Measurements from ENCODE around the gene ACTR3C. TPM values are rescaled to one million over a fixed set of nuclear protein-coding genes. Genes with fewer than 3 reads are reported as not detected.
"Not testable (repeated sequence)": the region's sequence is repeated elsewhere in the genome, so short reads cannot be mapped to it uniquely, and the experiment has no call there.

Gene ACTR3C
- total and polyA plus RNA-seq, 10 of the 15 experiments (the other 5 are each of a cell fraction or from before 2014, with no cell fraction given), result 2.0 to 10.2 (median 6.3) TPM

DNA sequence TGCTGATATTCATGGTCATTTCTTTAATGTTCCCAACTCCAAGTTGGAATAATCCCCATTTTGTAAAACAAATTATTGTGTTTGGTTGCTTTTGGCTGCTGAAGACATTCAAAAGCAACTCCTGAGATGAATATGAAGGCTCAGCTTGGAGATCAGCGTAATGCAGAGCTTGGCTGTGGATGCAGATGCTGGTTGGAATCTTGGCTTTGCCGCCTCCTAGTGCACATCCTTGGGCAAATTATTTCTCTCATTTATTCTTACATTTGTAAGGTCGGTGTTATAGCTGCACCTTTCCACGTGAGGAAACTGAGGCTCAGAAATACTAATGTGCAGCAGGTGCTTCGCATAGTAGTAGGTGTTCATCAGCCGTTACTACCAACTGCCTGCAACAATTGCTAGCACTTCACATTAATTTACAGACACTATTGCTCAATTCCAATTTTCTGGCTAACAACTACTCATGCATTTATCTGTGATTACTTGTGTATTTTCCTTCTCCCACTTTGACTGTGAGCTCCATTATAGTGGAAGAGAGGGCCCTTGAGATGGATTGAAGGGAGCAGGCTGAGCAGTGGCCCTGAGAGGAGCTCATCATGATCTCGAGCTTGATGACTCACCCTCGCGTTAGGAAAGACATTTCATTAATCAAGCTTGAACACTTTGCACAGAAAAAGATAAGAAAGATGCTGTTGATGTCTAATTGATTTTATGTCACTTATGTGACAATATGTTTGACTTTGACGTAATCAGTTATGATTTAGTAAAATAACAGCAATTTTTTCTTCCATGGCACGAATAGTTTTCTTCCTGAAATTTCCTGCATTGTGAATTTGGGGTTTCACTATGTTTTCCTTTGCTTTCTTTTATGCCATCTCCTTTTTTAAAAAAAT is 101.0 kb downstream of the ACTR3C start:
- H3K36me3 ChIP-seq (ENCODE audit: control insufficient read depth in 2 of 2, insufficient read depth in 2 of 2, low read length in 1 of 2); DNase-seq (ENCODE audit: low read depth, low spot score); H3K27ac ChIP-seq (ENCODE audit: control insufficient read depth, insufficient read depth); H3K4me3 ChIP-seq; H3K4me1 ChIP-seq (ENCODE audit: control insufficient read depth, insufficient read depth, low read length); H3K27me3 ChIP-seq (replicated peaks in 1 of 2; ENCODE audit: control insufficient read depth in 2 of 2, insufficient read depth in 2 of 2, low read length in 1 of 2); POLR2A ChIA-PET; RAD21 ChIA-PET (ENCODE audit: unreplicated experiment); H4K20me1 ChIP-seq (ENCODE audit: control insufficient read depth, insufficient read depth); intact Hi-C loops (cut with micrococcal nuclease; ENCODE audit: unreplicated experiment); H3K4me2 ChIP-seq (ENCODE audit: control insufficient read depth, insufficient read depth); CTCF ChIA-PET; FAIRE-seq; ATAC-seq; H3K9ac ChIP-seq (ENCODE audit: control insufficient read depth, insufficient read depth, low read length); BruUV-seq (replicated peaks); SMC1A ChIA-PET (ENCODE audit: uncharacterized antibody, unreplicated experiment); H3K9me3 ChIP-seq (replicated peaks; ENCODE audit: control insufficient read depth, insufficient read depth, low read length); H3K79me2 ChIP-seq (ENCODE audit: control insufficient read depth, insufficient read depth, low read length); H2AFZ ChIP-seq (ENCODE audit: control insufficient read depth, low read depth, low read length); in situ Hi-C loops (cut with MboI): not testable (repeated sequence)
- WGBS (ENCODE audit: insufficient coverage, insufficient replicate concordance, low lambda C conversion rate, missing lambda C conversion rate), result 51% methylated on average over 10 of the region's 11 CpGs

GRCh38 chr7:150220673-150221181 is 102.6 kb downstream of the ACTR3C start:
- in situ Hi-C loops (cut with MboI); H3K4me1 ChIP-seq (ENCODE audit: control insufficient read depth, insufficient read depth, low read length); H3K9me3 ChIP-seq (replicated peaks; ENCODE audit: control insufficient read depth, insufficient read depth, low read length); H3K36me3 ChIP-seq (ENCODE audit: control insufficient read depth in 2 of 2, insufficient read depth in 2 of 2, low read length in 1 of 2); FAIRE-seq; H3K9ac ChIP-seq (ENCODE audit: control insufficient read depth, insufficient read depth, low read length); H3K27ac ChIP-seq (ENCODE audit: control insufficient read depth, insufficient read depth); SMC1A ChIA-PET (ENCODE audit: uncharacterized antibody, unreplicated experiment); H4K20me1 ChIP-seq (ENCODE audit: control insufficient read depth, insufficient read depth); ATAC-seq; H3K4me3 ChIP-seq; H3K4me2 ChIP-seq (ENCODE audit: control insufficient read depth, insufficient read depth); BruUV-seq (replicated peaks); RAD21 ChIA-PET (ENCODE audit: unreplicated experiment); H3K79me2 ChIP-seq (ENCODE audit: control insufficient read depth, insufficient read depth, low read length); intact Hi-C loops (cut with micrococcal nuclease; ENCODE audit: unreplicated experiment); H2AFZ ChIP-seq (ENCODE audit: control insufficient read depth, low read depth, low read length); CTCF ChIA-PET; DNase-seq (ENCODE audit: low read depth, low spot score); POLR2A ChIA-PET; H3K27me3 ChIP-seq (replicated peaks in 1 of 2; ENCODE audit: control insufficient read depth in 2 of 2, insufficient read depth in 2 of 2, low read length in 1 of 2): not testable (repeated sequence)
- 50% methylated on average over 33 of the region's 38 CpGs for WGBS (ENCODE audit: insufficient coverage, insufficient replicate concordance, low lambda C conversion rate, missing lambda C conversion rate)

DNA sequence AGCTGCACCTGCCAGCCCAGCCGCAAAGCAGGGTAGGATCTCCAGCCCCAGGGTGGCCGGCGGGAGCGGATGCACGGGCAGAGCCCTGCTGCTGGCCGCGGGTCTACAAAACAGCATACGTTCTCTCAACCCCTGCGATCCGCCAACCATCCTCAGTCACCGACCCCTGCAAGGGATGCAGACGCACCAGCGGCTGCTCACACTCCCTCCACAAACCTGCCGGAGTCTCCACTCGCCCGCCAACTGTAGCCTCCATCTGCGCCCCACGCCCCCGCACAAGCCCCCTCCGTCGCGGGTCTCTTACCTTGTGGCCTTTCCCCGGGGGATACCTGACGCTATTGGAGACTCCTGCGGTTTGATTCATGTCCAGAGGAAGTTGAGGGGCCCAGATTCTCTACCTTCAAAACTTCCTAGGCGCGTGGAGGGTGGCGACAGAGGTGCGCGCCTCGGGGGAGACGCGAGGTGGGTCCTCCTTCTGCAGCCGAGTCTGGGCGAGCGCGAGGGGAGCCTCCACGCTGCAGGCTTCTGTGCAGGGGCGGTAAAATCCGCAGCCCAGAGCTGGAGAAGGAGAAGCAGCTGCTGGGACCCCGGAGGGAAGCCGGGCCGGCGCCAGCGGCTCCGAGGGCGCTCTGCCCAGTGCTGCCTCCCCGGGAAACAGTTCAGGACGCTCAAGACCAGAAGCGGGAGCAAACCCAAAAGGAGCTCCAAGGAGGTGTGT is 103.2 kb downstream of the ACTR3C start:
- H3K9me3 ChIP-seq (replicated peaks; ENCODE audit: control insufficient read depth, insufficient read depth, low read length); H2AFZ ChIP-seq (ENCODE audit: control insufficient read depth, low read depth, low read length); ATAC-seq; H3K4me1 ChIP-seq (ENCODE audit: control insufficient read depth, insufficient read depth, low read length); H3K79me2 ChIP-seq (ENCODE audit: control insufficient read depth, insufficient read depth, low read length); DNase-seq (ENCODE audit: low read depth, low spot score); H3K9ac ChIP-seq (ENCODE audit: control insufficient read depth, insufficient read depth, low read length); RAD21 ChIA-PET (ENCODE audit: unreplicated experiment); intact Hi-C loops (cut with micrococcal nuclease; ENCODE audit: unreplicated experiment); H3K4me2 ChIP-seq (ENCODE audit: control insufficient read depth, insufficient read depth); H3K27ac ChIP-seq (ENCODE audit: control insufficient read depth, insufficient read depth); CTCF ChIA-PET; SMC1A ChIA-PET (ENCODE audit: uncharacterized antibody, unreplicated experiment); POLR2A ChIA-PET; in situ Hi-C loops (cut with MboI); FAIRE-seq; BruUV-seq (replicated peaks); H3K27me3 ChIP-seq (replicated peaks in 1 of 2; ENCODE audit: control insufficient read depth in 2 of 2, insufficient read depth in 2 of 2, low read length in 1 of 2); H3K4me3 ChIP-seq; H3K36me3 ChIP-seq (ENCODE audit: control insufficient read depth in 2 of 2, insufficient read depth in 2 of 2, low read length in 1 of 2); H4K20me1 ChIP-seq (ENCODE audit: control insufficient read depth, insufficient read depth): not testable (repeated sequence)
- WGBS (ENCODE audit: insufficient coverage, insufficient replicate concordance, low lambda C conversion rate, missing lambda C conversion rate), result 45% methylated on average over 25 of the region's 50 CpGs

- intact Hi-C loops (cut with micrococcal nuclease; ENCODE audit: unreplicated experiment), result not testable (repeated sequence)
Measured at GRCh38 chr7:150206848-150207247, 116.5 kb downstream of the ACTR3C start.

More at GRCh38 chr7:150206848-150207247, 116.5 kb downstream of the ACTR3C start:
- POLR2A ChIA-PET; H3K4me2 ChIP-seq (ENCODE audit: control insufficient read depth, insufficient read depth); H3K9me3 ChIP-seq (replicated peaks; ENCODE audit: control insufficient read depth, insufficient read depth, low read length); SMC1A ChIA-PET (ENCODE audit: uncharacterized antibody, unreplicated experiment); H3K9ac ChIP-seq (ENCODE audit: control insufficient read depth, insufficient read depth, low read length); H3K36me3 ChIP-seq (ENCODE audit: control insufficient read depth in 2 of 2, insufficient read depth in 2 of 2, low read length in 1 of 2); RAD21 ChIA-PET (ENCODE audit: unreplicated experiment); CTCF ChIA-PET; FAIRE-seq; H3K27me3 ChIP-seq (replicated peaks in 1 of 2; ENCODE audit: control insufficient read depth in 2 of 2, insufficient read depth in 2 of 2, low read length in 1 of 2); H4K20me1 ChIP-seq (ENCODE audit: control insufficient read depth, insufficient read depth); BruUV-seq (replicated peaks); H3K27ac ChIP-seq (ENCODE audit: control insufficient read depth, insufficient read depth); H3K4me3 ChIP-seq; H3K4me1 ChIP-seq (ENCODE audit: control insufficient read depth, insufficient read depth, low read length); DNase-seq (ENCODE audit: low read depth, low spot score); H2AFZ ChIP-seq (ENCODE audit: control insufficient read depth, low read depth, low read length); in situ Hi-C loops (cut with MboI); H3K79me2 ChIP-seq (ENCODE audit: control insufficient read depth, insufficient read depth, low read length); ATAC-seq: not testable (repeated sequence)
- WGBS (ENCODE audit: insufficient coverage, insufficient replicate concordance, low lambda C conversion rate, missing lambda C conversion rate), result 100% methylated on average over 1 of the region's 1 CpG
